Measurements from ENCODE around the gene NXN.
"Not testable (repeated sequence)": the region's sequence is repeated elsewhere in the genome, so short reads cannot be mapped to it uniquely, and the experiment has no call there.

Gene NXN

DNA sequence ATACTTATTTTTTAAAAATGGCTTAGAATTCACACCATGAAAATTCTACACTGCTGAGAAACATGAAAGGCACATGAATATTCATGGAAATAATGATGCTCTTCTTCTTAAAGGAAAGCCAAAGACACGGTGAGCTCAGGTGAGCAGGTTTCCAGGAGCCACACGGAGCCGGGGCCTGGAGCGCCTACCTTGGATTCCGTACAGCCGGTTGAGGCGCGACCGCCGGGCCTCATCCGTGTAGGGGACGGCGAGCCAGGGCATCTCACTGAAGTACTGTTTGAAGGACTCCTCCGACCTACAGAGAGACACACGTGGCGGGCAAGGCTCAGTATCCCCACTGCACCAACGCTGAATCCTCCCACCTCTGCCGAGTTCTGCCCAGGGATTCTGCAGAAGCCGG is 160.3 kb downstream of the NXN start:
- H3K4me3 Mint-ChIP-seq = no peak overlapping the region
- DNase-seq (ENCODE audit: low spot score in 2 of 2) (no peak), ATAC-seq (replicated peaks; ENCODE audit: extremely low read depth, poor library complexity, severe bottlenecking) (no peak)
- H3K36me3 Mint-ChIP-seq (ENCODE audit: insufficient read depth) = no peaks in the 10 kb centered on the region
- no peak overlapping the region for H3K27ac Mint-ChIP-seq (ENCODE audit: low read depth)
- H3K4me1 Mint-ChIP-seq = no peaks in the 10 kb centered on the region
- peaks cover 12% of the 10 kb centered on the region for H3K27me3 Mint-ChIP-seq
- H3K9me3 Mint-ChIP-seq = no peaks in the 10 kb centered on the region

DNA sequence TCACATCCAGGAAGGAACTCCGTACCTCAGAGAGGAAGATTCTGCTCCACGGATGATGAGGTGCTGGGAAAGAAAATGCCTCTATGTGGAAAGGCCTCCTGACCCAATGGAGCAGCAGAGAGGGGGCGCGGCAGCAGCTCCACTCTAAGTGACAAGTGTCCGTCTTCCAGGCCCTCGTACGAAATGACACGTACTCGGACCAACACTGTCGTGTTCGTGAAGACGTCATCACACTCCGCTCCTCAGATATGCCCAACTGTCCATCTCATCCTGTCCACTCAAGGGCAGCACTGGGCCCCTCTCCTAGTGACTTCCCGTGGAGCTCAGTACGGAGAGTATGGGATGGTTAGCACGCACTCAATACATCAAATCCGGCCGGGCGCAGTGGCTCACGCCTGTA is 165.2 kb downstream of the NXN start:
- H3K27ac Mint-ChIP-seq (ENCODE audit: low read depth) = no peak overlapping the region
- peaks cover 12% of the 10 kb centered on the region for H3K27me3 Mint-ChIP-seq
- ATAC-seq (replicated peaks; ENCODE audit: extremely low read depth, poor library complexity, severe bottlenecking) = no peak
- H3K36me3 Mint-ChIP-seq (ENCODE audit: insufficient read depth) = no peaks in the 10 kb centered on the region
- no peaks in the 10 kb centered on the region for H3K9me3 Mint-ChIP-seq
- DNase-seq (ENCODE audit: low spot score in 2 of 2) = no peak
- no peaks in the 10 kb centered on the region for H3K4me1 Mint-ChIP-seq
- no peak overlapping the region for H3K4me3 Mint-ChIP-seq

DNA sequence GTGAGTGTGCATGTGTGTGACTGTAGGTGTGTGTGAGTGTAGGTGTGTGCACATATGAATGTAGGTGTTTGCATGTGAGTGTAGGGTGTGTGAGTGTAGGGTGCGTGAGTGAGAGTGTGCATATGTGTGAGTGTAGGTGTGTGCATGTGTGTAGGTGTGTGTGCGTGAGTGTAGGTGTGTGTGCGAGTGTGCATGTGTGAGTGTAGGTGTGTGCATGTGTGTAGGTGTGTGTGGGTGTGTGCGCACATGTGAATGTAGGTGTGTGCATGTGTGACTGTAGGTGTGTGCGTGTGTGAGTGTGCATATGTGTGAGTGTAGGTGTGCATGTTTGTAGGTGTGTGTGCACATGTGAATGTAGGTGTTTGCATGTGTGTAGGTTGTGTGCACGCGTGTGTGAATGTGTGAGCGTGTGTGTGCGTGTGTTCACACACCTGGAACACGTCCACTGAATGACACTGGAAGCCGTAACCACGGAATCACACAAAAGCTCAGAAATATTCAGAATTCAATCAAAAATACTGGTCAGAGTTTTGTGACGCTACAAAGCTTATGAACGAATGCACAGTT is 166.9 kb downstream of the NXN start:
- H3K36me3 Mint-ChIP-seq (ENCODE audit: insufficient read depth) = no peaks in the 10 kb centered on the region
- no peak overlapping the region for H3K4me3 Mint-ChIP-seq
- DNase-seq (ENCODE audit: low spot score in 2 of 2) = no peak
- no peak for ATAC-seq (replicated peaks; ENCODE audit: extremely low read depth, poor library complexity, severe bottlenecking)
- H3K27ac Mint-ChIP-seq (ENCODE audit: low read depth) = no peak overlapping the region
- H3K27me3 Mint-ChIP-seq = peaks cover 12% of the 10 kb centered on the region
- H3K4me1 Mint-ChIP-seq = no peaks in the 10 kb centered on the region
- no peaks in the 10 kb centered on the region for H3K9me3 Mint-ChIP-seq

DNA sequence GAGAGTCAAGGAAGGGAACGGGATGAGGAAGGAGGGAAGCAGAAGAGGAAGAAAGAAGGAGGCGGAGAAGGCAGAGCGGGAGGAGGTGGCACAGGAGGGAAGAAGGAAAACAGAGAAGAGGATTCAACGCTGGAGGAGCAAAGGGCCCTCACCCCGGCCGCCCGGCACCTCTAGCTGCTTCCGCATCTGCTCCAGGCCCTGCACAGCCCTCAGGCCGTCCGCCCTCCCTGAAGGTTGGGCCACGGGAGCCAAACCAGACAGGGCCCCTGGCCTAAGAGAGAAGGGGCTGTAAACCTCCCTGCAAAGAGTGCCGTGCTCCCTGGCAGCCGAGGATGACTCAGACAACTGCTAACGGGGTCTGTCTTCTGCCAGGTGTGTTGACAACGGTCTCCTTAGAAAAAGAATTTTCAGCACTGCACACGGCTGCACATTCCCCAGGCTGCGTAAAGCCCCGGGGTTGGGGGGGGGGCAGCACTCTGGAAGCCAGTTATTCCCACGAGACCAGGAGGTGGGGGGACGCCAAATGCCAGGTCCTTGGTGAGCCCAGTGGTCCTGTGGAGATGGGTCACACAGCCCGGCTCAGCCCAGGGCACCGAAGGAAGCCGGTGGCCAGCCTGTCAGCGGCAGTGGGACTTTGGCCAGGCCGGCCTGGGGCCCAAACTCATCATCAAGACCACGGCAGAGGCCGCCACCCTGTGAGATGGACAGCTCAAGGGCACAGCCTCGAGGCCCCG is 168.4 kb downstream of the NXN start:
- peaks cover 3% of the 10 kb centered on the region for H3K27me3 Mint-ChIP-seq
- no peak overlapping the region for H3K27ac Mint-ChIP-seq (ENCODE audit: low read depth)
- H3K4me1 Mint-ChIP-seq = no peaks in the 10 kb centered on the region
- H3K9me3 Mint-ChIP-seq = no peaks in the 10 kb centered on the region
- ATAC-seq (replicated peaks; ENCODE audit: extremely low read depth, poor library complexity, severe bottlenecking) (no peak), DNase-seq (ENCODE audit: low spot score in 2 of 2) (no peak)
- H3K36me3 Mint-ChIP-seq (ENCODE audit: insufficient read depth) = no peaks in the 10 kb centered on the region
- H3K4me3 Mint-ChIP-seq = no peak overlapping the region

DNA sequence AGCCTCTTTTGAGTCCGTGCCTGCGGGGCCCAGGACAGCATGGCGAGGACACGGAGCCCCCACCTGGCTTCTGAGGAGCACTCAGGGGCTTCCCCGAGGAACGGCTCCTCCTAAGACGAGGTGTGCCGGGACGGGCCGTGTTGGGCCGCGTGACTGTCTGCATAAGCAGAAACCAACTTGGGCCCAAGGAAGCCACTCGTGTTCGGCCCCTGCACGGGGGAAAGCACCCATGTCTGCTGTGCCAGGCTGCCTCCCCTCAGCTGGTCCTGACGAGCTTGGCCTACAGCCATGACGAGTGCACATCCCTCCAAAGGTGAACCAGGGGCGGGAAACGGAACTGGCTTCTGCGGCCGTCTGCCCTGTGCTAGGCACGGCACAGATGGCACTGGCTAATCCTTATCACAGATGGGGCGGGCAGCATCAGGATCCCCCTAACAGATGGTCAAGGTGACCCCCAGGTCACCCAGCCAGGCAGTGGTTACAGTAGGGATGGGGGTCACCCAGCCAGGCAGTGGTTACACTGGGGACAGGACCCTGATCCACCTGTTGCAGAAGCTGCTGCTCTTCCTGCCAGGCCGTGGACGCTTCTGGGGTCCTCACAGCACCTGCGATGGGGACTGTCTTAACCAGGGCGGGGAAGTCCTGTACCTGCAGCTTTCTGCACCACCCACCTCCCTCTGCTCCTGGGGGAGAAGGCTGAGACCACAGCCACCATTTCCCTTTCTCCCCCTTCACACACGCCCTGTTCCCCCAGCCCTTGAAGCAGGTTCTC is 171.9 kb downstream of the NXN start:
- Mint-ChIP-seq H3K4me1 (no peaks in the 10 kb centered on the region), H3K4me3 (no peak overlapping the region), H3K36me3 (ENCODE audit: insufficient read depth) (no peaks in the 10 kb centered on the region), H3K27ac (ENCODE audit: low read depth) (no peak overlapping the region), H3K27me3 (no peaks in the 10 kb centered on the region), H3K9me3 (no peaks in the 10 kb centered on the region)
- DNase-seq (ENCODE audit: low spot score in 2 of 2) = no peak
- ATAC-seq (replicated peaks; ENCODE audit: extremely low read depth, poor library complexity, severe bottlenecking) = no peak

DNA sequence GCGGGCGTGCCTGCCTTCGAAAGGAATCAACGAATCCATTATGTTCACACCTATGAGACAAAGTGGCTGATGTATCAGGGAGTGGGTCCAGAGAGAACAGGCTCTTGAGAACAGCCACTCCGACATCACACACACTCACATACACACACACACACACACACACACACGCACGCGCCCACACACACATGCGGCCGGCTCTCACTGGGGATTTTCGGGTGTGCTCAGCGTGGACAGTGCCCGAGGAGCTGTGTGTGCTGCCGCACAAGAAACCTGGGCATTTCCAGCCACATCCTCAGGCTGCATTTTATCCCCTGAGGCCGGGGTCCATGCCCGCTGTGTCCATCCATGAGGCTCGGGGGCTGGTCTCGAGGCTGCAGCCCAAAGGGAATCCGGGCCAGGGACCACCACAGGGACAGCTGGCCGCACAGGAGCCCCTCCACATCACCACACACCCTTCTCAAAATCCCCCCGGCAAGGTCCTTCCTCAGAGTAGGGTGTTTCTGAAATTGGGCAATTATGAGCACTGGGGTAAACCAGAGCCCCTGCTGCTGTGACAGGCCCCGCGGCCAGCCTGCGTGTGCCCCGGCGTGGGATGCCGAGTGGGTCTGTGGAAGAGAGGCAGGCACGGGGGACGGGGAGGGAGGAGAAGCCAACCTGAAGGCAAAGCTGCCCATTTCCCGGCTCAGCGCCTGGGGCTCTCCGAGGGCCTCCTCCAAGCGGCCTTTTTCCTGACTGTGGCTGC is 172.6 kb downstream of the NXN start:
- Mint-ChIP-seq H3K9me3 (no peaks in the 10 kb centered on the region), H3K4me1 (no peaks in the 10 kb centered on the region), H3K4me3 (no peak overlapping the region), H3K36me3 (ENCODE audit: insufficient read depth) (no peaks in the 10 kb centered on the region), H3K27ac (ENCODE audit: low read depth) (no peak overlapping the region), H3K27me3 (no peaks in the 10 kb centered on the region)
- ATAC-seq (replicated peaks; ENCODE audit: extremely low read depth, poor library complexity, severe bottlenecking) = no peak
- no peak for DNase-seq (ENCODE audit: low spot score in 2 of 2)

DNA sequence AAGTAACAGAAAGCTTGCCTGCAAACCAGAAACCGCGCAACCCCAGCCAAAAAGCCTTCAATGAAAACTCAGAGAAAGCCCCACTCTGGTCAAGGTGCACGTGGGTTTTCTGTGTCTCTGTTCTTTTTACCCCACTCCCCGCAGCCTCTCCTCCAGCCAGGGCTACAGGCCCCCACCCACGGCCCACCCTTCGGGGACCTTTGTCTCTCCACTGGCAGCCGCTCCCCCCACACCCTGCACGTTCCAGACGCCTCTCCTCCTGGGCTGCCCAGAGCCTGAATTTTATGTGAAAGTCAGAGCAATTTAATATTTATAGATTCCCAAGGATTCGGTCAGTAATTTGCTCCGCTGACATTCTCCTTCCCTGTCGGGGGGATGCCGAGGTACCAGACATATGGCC is 173.2 kb downstream of the NXN start:
- Mint-ChIP-seq H3K36me3 (ENCODE audit: insufficient read depth) (no peaks in the 10 kb centered on the region), H3K27ac (ENCODE audit: low read depth) (no peak overlapping the region), H3K27me3 (no peaks in the 10 kb centered on the region), H3K9me3 (no peaks in the 10 kb centered on the region), H3K4me3 (no peak overlapping the region), H3K4me1 (no peaks in the 10 kb centered on the region)
- DNase-seq (ENCODE audit: low spot score in 2 of 2) (no peak), ATAC-seq (replicated peaks; ENCODE audit: extremely low read depth, poor library complexity, severe bottlenecking) (no peak)

DNA sequence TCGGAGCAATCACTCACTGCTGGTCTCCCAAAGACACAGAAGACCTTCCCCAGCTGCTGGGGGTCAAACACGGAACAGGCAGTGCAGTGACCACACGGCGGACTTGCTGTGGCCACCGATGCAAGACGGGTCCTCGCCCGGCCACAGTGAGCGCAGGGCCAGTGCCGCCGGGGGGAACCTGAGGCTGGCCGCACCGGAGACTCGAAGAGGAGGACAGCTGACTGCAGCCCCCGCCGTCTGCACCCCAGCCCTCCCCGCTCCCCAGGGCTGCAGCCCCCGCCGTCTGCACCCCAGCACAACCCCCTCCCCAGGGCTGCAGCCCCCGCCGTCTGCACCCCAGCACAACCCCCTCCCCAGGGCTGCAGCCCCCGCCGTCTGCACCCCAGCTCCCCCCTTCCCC is 173.7 kb downstream of the NXN start:
- H3K27me3 Mint-ChIP-seq; H3K9me3 Mint-ChIP-seq; H3K36me3 Mint-ChIP-seq (ENCODE audit: insufficient read depth); H3K4me3 Mint-ChIP-seq; ATAC-seq (replicated peaks; ENCODE audit: extremely low read depth, poor library complexity, severe bottlenecking); H3K27ac Mint-ChIP-seq (ENCODE audit: low read depth); H3K4me1 Mint-ChIP-seq; DNase-seq (ENCODE audit: low spot score in 2 of 2): not testable (repeated sequence)

DNA sequence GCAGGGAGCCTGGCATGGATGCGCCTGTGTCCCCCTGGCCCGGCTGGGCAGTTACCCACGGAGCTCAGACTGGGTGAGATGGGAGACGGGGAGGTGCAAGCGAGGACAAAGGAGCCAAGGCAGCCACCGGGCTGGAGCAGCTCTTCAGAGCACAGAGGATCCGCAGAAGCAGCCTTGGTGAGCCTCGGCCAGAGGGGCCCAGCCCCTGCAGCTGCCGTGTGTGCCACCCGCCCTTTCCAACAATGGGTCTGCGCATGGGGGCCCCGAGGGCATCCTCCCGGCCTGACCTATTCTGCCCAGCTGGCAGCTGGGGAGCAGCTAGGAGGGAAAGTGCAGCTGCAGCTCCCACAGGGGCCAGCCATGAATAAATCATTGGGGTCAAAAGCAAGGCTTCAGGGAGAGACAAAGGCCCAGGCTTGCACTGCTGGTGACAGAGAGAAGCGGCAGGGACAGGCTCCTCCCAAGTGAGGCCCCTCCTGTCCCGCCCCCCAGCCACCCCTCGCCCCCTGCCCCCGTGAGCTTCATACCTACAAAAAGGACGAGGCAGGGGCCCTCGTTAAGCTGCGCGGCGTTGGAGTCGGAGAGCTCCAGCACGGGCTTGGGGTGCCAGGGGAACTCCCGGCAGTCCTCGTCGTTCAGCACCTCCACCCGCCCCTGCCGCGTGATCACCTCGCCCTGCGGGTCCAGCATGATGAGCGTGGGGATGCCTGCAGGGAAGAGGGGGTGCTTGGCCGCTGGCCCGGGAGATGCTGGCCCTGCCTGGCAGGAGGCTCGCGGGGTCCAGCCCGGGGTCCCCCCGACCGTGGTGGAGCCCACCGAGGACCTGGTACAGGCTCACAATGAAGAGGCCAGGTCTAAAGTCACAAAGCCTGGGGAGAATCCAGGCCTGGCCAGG is 174.8 kb downstream of the NXN start:
- DNase-seq (ENCODE audit: low spot score in 2 of 2) (no peak), ATAC-seq (replicated peaks; ENCODE audit: extremely low read depth, poor library complexity, severe bottlenecking) (no peak)
- H3K4me1 Mint-ChIP-seq = no peaks in the 10 kb centered on the region
- no peak overlapping the region for H3K27ac Mint-ChIP-seq (ENCODE audit: low read depth)
- H3K27me3 Mint-ChIP-seq = no peaks in the 10 kb centered on the region
- no peaks in the 10 kb centered on the region for H3K9me3 Mint-ChIP-seq
- no peak overlapping the region for H3K4me3 Mint-ChIP-seq
- H3K36me3 Mint-ChIP-seq (ENCODE audit: insufficient read depth) = no peaks in the 10 kb centered on the region

DNA sequence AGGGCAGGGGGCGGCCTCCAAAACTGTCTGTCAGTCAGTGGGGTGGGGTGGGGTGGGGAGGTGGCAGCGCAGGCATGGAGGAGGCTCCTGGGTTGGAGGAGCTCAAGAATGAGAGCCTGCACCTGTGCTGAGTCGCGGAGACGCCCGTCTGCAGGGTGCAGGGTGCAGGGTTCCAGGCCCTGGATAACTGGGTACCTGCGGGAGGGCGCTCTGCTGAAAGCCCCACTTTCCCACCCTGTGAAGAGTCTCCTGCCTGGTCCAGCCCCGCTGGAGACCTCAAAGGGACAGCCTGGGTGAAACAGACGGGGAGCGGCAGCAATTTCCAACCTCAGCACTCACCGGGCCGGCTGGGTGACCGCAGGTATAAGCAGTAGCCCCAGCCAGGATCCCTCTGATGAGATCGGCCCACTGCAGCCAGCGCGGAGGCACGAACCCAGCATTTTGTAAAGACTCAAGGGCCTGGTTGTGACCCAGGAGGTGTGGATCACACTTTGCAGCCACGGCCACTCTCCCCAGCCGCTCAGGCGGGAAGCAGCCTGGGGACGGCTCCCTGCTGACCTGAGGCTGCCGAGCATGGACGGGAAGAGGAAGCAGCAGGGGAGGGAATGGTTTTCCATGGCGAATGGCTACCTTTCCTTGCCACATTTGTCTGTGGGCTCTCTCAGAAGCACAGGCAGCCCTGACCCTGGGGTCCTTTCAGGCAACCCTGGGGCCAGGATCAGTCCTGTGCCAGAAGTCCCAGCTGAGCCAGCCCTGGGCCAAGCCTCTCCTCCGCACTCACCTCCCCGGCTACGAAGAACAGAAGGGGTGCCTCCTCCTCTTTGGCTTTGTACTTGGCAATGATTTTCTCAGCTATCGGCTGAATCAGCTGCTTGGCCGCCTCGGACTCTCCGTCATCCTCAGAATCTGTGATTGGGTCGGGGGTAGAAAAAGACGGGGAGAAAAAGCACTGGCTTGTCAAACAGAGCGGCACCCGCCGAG is 176.4 kb downstream of the NXN start:
- ATAC-seq (replicated peaks; ENCODE audit: extremely low read depth, poor library complexity, severe bottlenecking) = no peak
- Mint-ChIP-seq H3K27me3 (no peaks in the 10 kb centered on the region), H3K36me3 (ENCODE audit: insufficient read depth) (no peaks in the 10 kb centered on the region), H3K9me3 (no peaks in the 10 kb centered on the region), H3K4me3 (no peak overlapping the region), H3K4me1 (no peaks in the 10 kb centered on the region), H3K27ac (ENCODE audit: low read depth) (no peak overlapping the region)
- no peak for DNase-seq (ENCODE audit: low spot score in 2 of 2)

DNA sequence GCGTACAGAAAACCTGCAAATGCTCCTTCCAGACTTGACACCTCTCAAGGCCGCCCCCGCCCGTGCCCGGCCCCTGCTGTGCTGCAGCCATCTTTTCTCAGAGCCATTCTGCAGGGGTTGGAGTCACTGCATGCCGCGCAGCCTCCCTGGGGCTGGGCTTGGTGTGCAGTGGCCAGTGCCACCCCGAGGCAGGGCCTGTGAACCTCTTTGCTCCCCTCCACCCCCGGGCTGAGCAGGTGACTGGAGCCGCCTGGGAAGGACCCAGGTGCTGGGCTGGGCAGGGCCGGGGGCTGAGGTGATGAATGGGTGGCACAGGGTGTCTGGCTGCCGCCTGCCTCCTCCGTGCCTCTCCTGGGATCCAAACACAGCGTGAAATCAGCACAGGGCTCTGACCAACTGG is 177.1 kb downstream of the NXN start:
- Mint-ChIP-seq H3K27me3 (no peaks in the 10 kb centered on the region), H3K4me3 (no peak overlapping the region), H3K36me3 (ENCODE audit: insufficient read depth) (no peaks in the 10 kb centered on the region), H3K27ac (ENCODE audit: low read depth) (no peak overlapping the region), H3K4me1 (no peaks in the 10 kb centered on the region), H3K9me3 (no peaks in the 10 kb centered on the region)
- DNase-seq (ENCODE audit: low spot score in 2 of 2) = no peak
- no peak for ATAC-seq (replicated peaks; ENCODE audit: extremely low read depth, poor library complexity, severe bottlenecking)

Measured in central memory CD8-positive, alpha-beta T cell (primary cell).